HG03457 (cell line): ENCODE data around the gene RINT1.
"Not testable (repeated sequence)": the region's sequence is repeated elsewhere in the genome, so short reads cannot be mapped to it uniquely, and the experiment has no call there.

Experiments used
- ATAC-seq: cut with Tn5 transposase; IDR thresholded peaks from one replicate; pipeline ENCODE4 v1.9.1; 2021; ENCODE audit warnings: moderate number of reproducible peaks; ENCODE audit not compliant: unreplicated experiment

Gene RINT1

DNA sequence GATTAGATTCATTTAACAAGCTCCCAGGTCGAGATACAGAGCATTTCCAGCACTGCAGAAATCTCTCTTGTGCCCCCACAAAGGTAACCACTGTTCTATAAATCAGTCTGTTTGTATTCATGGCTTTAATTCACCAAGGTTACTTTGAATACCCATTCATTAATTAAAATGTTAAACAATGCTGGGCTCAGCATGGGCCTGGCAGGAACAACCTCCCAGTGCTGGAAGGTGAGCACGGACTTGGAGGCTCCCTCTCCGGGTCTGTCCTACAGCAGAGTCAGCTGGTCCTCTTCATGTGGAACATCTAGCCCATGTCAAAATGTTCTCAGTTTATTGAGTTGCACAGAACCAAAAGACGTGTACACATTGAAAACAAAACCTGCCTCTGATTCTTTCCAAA lies 64.9 kb downstream of the RINT1 start:
- no peak for ATAC-seq

DNA sequence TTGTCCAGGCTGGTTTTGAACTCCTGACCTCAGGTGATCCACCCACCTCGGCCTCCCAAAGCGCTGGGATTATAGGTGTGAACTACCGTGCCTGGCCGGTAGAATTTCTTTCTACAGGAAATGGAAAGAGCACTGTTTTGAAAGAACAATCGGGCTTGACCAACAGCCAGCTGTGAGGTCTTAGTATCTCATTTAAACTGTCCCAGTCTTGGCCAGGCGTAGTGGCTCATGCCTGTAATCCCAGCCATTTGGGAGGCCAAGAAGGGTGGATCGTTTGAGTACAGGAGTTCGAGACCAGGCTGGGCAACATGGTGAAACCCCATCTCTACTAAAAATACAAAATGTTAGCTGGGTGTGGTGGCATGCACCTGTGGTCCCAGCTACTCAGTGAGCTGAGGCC lies 67.1 kb downstream of the RINT1 start:
- ATAC-seq = not testable (repeated sequence)

DNA sequence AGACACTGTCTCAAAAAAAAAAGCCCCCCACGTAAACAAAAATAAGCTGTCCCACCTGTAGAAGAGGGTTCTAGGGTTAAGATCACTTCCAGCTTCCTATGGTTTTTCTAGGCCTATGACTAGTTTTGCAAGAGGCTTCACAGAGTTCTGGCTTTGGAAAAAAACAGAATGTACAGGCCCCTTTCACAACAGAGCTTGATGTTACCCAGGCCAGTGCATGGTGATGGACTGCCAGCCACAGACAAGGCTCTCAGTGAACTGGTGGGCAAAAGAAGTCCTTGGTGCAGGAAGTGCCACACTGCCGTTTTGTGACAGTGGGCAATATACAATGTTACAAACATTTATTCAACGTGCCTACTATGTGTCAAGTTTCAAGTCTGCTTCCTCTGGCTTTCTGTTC lies 67.5 kb downstream of the RINT1 start:
- ATAC-seq = no peak

DNA sequence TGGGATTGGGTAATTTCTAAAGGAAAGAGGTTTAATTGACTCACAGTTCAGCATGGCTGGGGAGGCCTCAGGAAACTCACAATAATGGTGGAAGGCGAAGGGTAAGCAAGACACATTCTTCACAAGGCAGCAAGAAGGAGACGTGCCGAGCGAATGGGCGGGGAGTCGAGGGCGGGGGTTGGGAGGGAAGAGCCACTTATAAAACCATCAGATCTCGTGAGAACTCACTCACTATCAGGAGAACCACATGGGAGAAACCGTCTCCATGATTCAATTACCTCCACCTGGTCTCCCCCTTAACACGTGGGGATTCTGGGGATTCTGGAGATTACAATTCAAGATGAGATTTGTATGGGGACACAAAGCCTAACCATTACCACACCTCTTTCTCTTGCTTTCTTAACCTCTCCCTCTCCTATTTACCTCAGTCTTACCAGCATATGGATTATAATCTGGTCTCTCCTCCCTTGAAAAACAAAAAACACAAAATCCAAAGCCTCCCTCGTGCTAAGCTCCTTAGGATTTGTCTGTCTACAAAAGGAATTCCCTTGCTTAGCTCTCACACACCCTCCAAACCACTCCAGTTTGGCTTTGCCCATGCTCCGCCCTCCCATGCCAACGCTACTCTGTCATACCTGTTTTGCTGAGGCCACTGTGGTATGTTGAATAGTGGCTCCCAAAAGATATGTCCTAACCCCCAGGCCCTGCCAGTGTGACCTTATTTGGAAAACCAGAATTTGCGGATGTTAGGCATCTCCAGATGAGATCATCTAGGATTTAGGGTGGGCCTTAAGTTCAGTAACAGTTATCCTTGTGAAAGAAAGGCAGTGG lies 68.9 kb downstream of the RINT1 start:
- no peak for ATAC-seq

DNA sequence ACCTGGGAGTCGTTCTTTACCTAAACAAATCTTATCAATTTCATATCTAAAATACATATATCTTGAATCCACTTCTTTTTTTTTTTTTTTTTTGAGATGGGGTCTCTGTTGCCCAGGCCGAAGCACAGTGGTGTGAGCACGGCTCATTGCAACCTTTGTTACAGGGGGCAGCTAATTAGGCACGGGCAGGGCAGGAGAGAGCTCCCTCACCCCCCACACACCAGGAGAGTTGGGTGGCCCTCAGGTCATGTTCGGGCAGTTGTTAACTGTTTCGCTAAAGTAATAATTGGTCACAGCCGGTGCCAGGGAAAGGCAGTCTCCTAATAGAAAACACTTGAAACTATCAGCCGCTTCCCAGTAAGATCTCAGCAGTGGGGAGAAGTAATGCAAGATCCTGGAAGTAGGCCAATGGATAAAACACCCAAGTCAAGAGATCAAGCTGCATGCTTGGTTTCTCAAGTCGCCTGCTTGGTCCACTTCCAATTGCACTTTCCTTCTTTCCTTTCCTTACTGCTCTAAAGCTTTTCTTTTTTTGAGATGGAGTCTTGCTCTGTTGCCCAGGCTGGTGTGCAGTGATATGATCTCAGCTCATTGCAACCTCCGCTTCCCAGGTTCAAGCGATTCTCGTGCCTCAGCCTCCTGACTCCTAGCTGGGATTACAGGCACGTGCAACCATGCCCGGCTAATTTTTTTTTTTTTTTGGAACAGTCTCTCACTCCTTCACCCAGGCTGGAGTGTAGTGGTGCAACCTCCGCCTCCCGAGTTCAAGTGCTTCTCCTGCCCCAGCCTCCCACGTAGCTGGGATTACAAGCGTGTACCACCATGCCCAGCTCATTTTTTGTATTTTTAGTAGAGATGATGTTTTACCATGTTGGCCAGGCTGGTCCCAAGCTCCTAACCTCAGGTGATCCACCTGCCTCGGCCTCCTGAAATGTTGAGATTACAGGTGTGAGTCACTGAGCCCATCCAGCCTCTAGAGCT lies 70.6 kb downstream of the RINT1 start:
- no peak for ATAC-seq

DNA sequence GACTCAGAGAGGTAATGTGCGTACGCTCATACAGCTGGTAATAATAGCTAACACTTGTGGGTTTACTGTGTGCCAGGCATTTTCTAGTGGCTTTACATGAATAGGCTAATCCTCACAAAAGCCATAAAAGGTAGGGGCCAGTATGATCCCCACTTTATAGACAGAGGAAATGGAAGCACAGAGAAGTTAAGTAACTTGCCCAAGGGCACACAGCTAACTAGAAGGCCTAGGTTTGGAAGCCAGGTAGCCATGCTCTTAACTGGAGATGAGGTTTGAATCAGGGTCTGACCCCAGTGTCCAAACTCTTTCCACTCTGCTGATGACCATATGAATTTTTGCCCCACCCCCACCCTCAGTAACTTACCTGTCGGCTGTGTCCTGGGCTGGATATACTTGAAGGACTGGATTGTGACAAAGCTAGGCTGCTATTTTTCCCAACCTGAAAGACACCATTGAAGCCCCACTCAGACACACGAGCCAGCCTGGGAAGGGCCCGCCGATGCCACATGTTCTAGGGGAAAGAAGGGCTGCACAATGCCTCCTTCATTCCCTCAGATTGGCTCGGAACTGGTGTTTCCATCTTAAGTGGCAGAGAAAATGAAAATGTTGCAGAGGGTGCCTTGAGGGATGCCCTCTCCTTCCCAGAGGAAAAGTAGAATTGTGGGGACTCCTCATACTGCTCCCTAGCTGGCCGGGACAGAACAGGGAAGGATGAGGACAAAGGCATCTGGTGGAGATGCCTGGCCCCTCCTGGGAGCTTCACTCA lies 78.3 kb downstream of the RINT1 start:
- ATAC-seq = no peak

DNA sequence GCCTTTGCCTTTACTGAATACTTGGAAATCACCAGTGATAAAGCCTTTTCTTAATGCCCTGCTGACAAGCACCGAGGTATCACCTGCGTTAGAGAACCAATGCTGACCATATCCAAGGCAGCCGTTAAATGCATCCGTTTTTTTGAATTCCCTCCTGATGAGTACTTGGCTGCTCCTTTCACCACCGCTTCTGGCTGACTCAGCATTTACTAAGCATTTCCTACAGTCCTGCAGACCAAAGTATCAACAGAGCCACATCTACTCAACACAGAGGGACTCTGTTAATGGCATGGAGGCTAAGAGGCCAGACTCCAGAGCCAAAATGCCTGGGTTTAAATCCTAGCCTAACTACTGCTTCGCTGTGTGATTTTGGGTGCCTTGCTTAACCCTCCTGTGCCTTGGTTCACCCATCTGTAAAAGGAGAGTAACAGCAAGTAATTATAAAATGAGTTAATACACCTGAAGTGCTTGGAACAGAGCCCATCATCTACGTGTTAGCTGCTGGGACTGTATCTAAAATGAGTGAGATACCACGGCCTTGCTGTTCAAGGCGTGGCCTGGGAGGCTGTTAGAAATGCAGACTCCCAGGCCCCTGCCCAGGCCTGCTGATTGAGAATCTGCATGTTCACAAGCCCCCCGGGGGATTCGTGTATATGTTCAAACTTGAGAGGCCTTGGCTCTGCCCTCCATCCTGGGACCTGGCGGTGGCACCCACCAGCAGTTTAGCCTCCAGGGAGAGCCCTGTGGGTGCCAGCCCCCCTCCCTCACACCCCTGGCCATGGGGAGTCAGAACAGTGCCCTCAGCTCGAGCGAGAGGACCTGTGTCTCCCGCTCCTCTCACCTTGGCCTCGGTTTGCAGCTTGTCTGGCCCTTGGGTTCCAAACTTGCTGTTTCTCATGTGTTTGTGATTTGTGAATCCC lies 80.1 kb downstream of the RINT1 start:
- no peak for ATAC-seq

DNA sequence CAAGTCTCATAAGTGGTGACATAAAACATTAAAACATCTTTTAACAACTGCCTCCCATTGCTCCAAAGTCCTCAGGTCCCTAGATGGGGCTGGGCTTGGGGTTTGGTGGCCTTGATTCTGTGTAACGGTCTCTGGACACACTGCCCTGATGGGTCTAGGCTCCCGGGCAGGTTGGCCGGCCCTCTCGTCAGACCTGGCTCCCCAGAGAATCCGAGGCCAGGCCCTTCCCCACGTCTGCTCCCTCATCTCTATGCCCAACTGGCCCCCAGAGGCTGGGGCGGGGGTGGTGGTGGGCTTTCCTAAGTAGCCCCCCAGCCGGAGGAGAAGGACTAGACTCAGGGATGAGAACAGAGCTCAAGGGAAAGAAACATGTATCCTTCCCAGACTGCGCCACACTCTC lies 80.8 kb downstream of the RINT1 start:
- ATAC-seq = no peak

DNA sequence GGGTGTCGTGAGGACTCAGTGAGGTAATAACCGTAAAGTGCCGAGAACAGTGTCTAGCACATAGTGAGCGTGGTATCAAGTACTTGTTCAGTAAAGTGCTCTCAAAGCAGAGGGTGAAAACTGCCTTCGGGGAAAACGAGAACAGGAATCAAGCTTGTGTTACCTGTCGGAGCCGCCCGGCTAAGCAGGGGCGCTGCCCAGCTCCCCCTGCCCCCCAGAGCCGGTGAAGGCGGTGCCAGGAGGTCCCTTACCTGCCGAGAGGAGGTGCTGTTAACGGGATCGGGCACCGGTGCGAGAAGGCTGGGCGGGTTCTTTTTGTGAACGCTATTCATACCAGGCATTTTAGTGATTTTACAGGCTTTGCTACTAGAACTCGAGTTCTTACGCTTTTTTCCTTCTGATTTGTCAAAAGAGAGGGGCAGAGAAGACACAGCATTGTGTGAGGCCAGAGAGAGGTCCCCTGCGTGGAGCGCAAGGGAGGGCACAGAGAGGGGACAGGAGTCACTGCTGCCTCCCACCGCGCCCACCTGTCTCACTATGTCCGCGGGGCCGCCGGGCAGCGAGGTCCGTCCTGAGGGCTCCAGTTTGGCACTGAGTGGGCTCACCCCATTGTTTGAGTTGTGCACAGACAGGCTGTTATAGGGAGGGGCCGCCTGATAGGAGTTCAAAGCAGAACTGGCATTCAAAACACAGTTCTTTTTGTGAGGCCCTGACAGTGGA lies 81.8 kb downstream of the RINT1 start:
- no peak for ATAC-seq

DNA sequence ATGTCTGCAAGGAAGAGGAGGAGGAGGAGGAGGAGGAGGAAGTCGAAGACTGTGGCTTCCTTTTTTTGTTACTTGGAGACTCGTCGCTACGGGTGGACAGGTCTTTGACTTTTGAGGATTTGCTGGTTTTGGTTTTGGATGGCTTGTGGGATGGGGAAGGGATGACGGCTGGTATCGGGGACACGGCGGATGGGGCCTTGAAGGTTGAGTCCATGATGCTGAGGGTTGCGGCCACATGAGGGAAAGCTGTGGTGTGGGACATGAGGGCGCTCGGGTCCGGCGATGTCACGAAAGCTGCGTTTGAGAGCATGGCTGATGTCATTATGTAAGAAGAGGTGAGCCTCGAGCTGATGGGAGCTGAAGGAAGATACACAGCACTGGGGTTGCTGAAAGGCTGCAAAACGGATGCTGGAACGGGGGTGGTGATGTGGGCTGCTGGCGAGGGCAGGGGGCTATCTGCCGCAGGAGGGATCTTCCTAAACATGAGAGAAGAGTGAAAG lies 82.4 kb downstream of the RINT1 start:
- no peak for ATAC-seq
